Naive thymus-derived CD4-positive, alpha-beta T cell (primary cell): Measurements from ENCODE around the gene SIK2. TPM values are rescaled to one million over a fixed set of nuclear protein-coding genes. Genes with fewer than 3 reads are reported as not detected.

Experiments used
- ATAC-seq: fragments of 150-1000 bp; cut with Tn5 transposase; 2 replicates; pipeline ENCODE4 v1.10.0; 2021; ENCODE audit warnings: mild to moderate bottlenecking, moderate library complexity
- CTCF ChIA-PET: fragments of 350-600 bp; sonication (Branson Sonifier 250); formaldehyde crosslinking; loops from one replicate; lab custom pipeline; 2021; ENCODE audit warnings: antibody characterized with exemption; lab: Charles Lee
- POLR2A ChIA-PET: fragments of 350-600 bp; sonication (Branson Sonifier 250); formaldehyde crosslinking; loops from one replicate; lab custom pipeline; 2021; ENCODE audit warnings: antibody characterized with exemption, inconsistent platforms; lab: Charles Lee
- DNase-seq, 9 donors: peaks; one replicate each; pipeline versions ENCODE4 v3.0.0 to v3.0.0-alpha.2; 2020 to 2022; ENCODE audit warnings: mixed read lengths in 1 of 9
- H3K27ac ChIP-seq: one replicate; pipeline ENCODE4 v1.7.0; 2013; ENCODE audit warnings: mild to moderate bottlenecking, low read depth, low read length, moderate library complexity
- H3K27me3 ChIP-seq, 2 donors: one replicate each; pipeline ENCODE4 v1.7.0; 2013; ENCODE audit warnings: low read length in 2 of 2, mild to moderate bottlenecking in 2 of 2, moderate library complexity in 2 of 2; ENCODE audit not compliant: control insufficient read depth in 2 of 2, insufficient read depth in 2 of 2
- H3K36me3 ChIP-seq, 3 experiments: 1 replicate in 2 of 3; 2 replicates in 1 of 3; pipeline ENCODE4 v1.7.0; 2013; ENCODE audit warnings: low read length in 3 of 3, mild to moderate bottlenecking in 3 of 3, moderate library complexity in 1 of 3; ENCODE audit not compliant: insufficient read depth in 3 of 3, control insufficient read depth in 2 of 3
- H3K4me1 ChIP-seq, 2 donors: one replicate each; pipeline ENCODE4 v1.7.0; 2013; ENCODE audit warnings: low read length in 2 of 2, mild to moderate bottlenecking in 2 of 2, moderate library complexity in 1 of 2; ENCODE audit not compliant: control insufficient read depth in 2 of 2, insufficient read depth in 2 of 2
- H3K4me3 ChIP-seq: 2 replicates; pipeline ENCODE4 v1.7.0; 2013; ENCODE audit warnings: mild to moderate bottlenecking, low read length
- H3K9me3 ChIP-seq, 3 experiments: 1 replicate in 2 of 3; 2 replicates in 1 of 3; pipeline ENCODE4 v1.7.0; 2013; ENCODE audit warnings: low read length in 3 of 3; ENCODE audit not compliant: control insufficient read depth in 2 of 3
- H3K27ac Mint-ChIP-seq, 9 donors: one replicate each; pipeline ENCODE4 v1.8.0; 2020 to 2022; ENCODE audit warnings: mixed read lengths in 9 of 9, mild to moderate bottlenecking in 8 of 9, moderate library complexity in 5 of 9, inconsistent platforms in 2 of 9
- H3K27me3 Mint-ChIP-seq, 5 donors: one replicate each; pipeline ENCODE4 v1.8.0; 2021 to 2022; ENCODE audit warnings: mixed read lengths in 5 of 5, mild to moderate bottlenecking in 1 of 5
- H3K36me3 Mint-ChIP-seq, 5 donors: one replicate each; pipeline ENCODE4 v1.8.0; 2020 to 2022; ENCODE audit warnings: mixed read lengths in 5 of 5, mild to moderate bottlenecking in 3 of 5, inconsistent platforms in 1 of 5
- H3K4me1 Mint-ChIP-seq, 7 donors: one replicate each; pipeline ENCODE4 v1.8.0; 2020 to 2022; ENCODE audit warnings: mixed read lengths in 7 of 7, mild to moderate bottlenecking in 3 of 7, inconsistent platforms in 1 of 7
- H3K4me3 Mint-ChIP-seq, 10 donors: one replicate each; pipeline ENCODE4 v1.8.0; 2020 to 2022; ENCODE audit warnings: mild to moderate bottlenecking in 10 of 10, mixed read lengths in 10 of 10, moderate library complexity in 6 of 10, inconsistent platforms in 2 of 10
- H3K9me3 Mint-ChIP-seq, 11 donors: one replicate each; pipeline ENCODE4 v1.8.0; 2020 to 2022; ENCODE audit warnings: mixed read lengths in 11 of 11, mild to moderate bottlenecking in 4 of 11, inconsistent platforms in 1 of 11, moderate library complexity in 1 of 11
- intact Hi-C, 2 donors: fragments of 100-400 bp; cut with micrococcal nuclease; formaldehyde crosslinking; loops; one replicate each; pipeline ENCODE4 v1.15.1; 2023
- polyA plus RNA-seq, 2 donors: library from polyadenylated mRNA; unstranded; fragments of 300-500 nt; fragmentation: Illumina TruSeq; gene quantifications; one replicate each; pipeline ENCODE4 v1.2.3, GENCODE V29; 2021
- total RNA-seq, 6 experiments: library from RNA in 5 of 6; stranded (reverse) in 5 of 6; gene quantifications; 1 replicate in 5 of 6; 2 replicates in 1 of 6; pipeline ENCODE4 v1.2.3 and lab custom pipeline; 2021 to 2026

SIK2 gene
- total and polyA plus RNA-seq, 7 experiments from 2014 or later = 0.19 to 12.9 (median 9.4) TPM

DNA sequence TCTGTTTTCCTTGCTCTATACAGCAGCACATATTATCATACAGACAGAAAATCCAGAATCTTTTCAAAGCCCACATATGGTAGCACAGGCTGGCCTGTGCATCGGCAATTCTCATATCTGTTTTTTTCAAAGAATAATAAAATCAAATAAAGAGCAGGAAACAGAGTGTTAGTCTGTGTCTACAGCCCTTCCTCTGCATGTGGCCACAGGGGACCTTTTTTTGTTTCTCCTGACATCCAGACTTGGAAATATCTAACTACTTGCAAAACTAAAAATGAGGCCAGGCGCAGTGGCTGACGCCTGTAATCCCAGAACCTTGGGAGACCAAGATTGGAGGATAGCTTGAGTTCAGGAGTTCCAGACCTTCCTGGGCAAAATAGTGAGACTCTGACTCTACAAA, 41.4 kb upstream of the SIK2 start:
- Mint-ChIP-seq H3K9me3 (peaks cover 0 to 10% (median 6%) of the 10 kb centered on the region in 11 donors), H3K27me3 (peaks cover 0 to 6% (median 0%) of the 10 kb centered on the region in 5 donors)
- intact Hi-C loops = no loop called here

DNA sequence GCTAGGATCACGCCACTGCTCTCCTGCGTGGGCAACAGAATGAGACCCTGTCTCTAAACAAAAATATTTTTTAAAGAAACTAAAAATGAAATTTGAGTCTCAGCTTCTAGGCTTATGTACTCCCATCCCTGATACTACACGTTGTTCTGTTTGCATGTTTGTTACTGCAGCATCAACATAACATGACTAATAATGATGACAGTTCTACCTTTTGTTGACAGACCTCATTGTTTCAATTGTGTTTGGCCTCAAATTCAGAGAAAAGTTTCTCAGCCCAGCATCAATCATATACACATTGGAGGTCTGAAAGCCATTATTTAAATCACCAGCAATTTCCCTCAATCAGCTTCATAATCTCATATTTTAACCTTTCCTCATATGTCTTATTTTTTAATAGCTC, 40.9 kb upstream of the SIK2 start:
- CTCF ChIA-PET = interaction anchor here (0.7 to 1.9 kb wide), 4 partner anchors 11 to 401 kb away, joined by 3 to 7 read pairs (median 4); no protein-coding TSS in a partner anchor

More for the DNA sequence above, 41.4 kb upstream of the SIK2 start:
- no peak overlapping the region for H3K27ac Mint-ChIP-seq
- Histone ChIP-seq H3K4me3 (no peak overlapping the region), H3K27ac (no peak overlapping the region), H3K9me3 (peaks cover 0 to 5% (median 0%) of the 10 kb centered on the region in 3 experiments), H3K27me3 (no peaks in the 10 kb centered on the region), H3K36me3 (no peaks in the 10 kb centered on the region), H3K4me1 (no peaks in the 10 kb centered on the region)
- peaks cover 0 to 1% (median 0%) of the 10 kb centered on the region in 7 donors for H3K4me1 Mint-ChIP-seq
- peaks cover 0 to 9% (median 0%) of the 10 kb centered on the region in 5 donors for H3K36me3 Mint-ChIP-seq
- DNase-seq = no peak
- ChIA-PET CTCF (interaction anchor here (1.0 to 1.9 kb wide), 3 partner anchors 216 to 282 kb away, joined by 5 to 7 read pairs (median 6); no protein-coding TSS in a partner anchor), POLR2A (interaction anchor here (0.7 kb wide), 1 partner anchor 287 kb away, joined by 3 read pairs; no protein-coding TSS in a partner anchor)
- no peak overlapping the region for H3K4me3 Mint-ChIP-seq
- no peak for ATAC-seq

GRCh38 chr11:111561791-111562325, 40.4 kb upstream of the SIK2 start:
- intact Hi-C loops = no loop called here
- ChIA-PET CTCF (interaction anchor here (0.7 to 2.4 kb wide), 4 partner anchors 10 to 400 kb away, joined by 3 to 9 read pairs (median 5); no protein-coding TSS in a partner anchor), POLR2A (no interaction called here)
- Mint-ChIP-seq H3K27me3 (peaks cover 0 to 6% (median 0%) of the 10 kb centered on the region in 5 donors), H3K4me3 (no peak overlapping the region), H3K27ac (no peak overlapping the region), H3K4me1 (peaks cover 0 to 1% (median 0%) of the 10 kb centered on the region in 7 donors), H3K9me3 (peaks cover 0 to 2% (median 0%) of the 10 kb centered on the region in 11 donors), H3K36me3 (peaks cover 0 to 4% (median 0%) of the 10 kb centered on the region in 5 donors)
- Histone ChIP-seq H3K9me3 (no peaks in the 10 kb centered on the region), H3K27me3 (no peaks in the 10 kb centered on the region), H3K4me1 (no peaks in the 10 kb centered on the region), H3K36me3 (no peaks in the 10 kb centered on the region), H3K4me3 (no peak overlapping the region), H3K27ac (no peak overlapping the region)
- DNase-seq (no peak), ATAC-seq (no peak)

More for the DNA sequence above, 40.9 kb upstream of the SIK2 start:
- POLR2A ChIA-PET = interaction anchor here (0.7 kb wide), 1 partner anchor 287 kb away, joined by 3 read pairs; no protein-coding TSS in a partner anchor
- Mint-ChIP-seq H3K4me1 (peaks cover 0 to 1% (median 0%) of the 10 kb centered on the region in 7 donors), H3K4me3 (no peak overlapping the region), H3K27me3 (peaks cover 0 to 6% (median 0%) of the 10 kb centered on the region in 5 donors), H3K27ac (no peak overlapping the region), H3K36me3 (peaks cover 0 to 7% (median 0%) of the 10 kb centered on the region in 5 donors), H3K9me3 (peaks cover 0 to 7% (median 3%) of the 10 kb centered on the region in 11 donors)
- ATAC-seq = no peak
- H3K27me3 ChIP-seq = no peaks in the 10 kb centered on the region
- no peak for DNase-seq
- H3K36me3 ChIP-seq = no peaks in the 10 kb centered on the region
- H3K27ac ChIP-seq = no peak overlapping the region
- no peak overlapping the region for H3K4me3 ChIP-seq
- H3K4me1 ChIP-seq = no peaks in the 10 kb centered on the region
- intact Hi-C loops = no loop called here
- peaks cover 0 to 1% (median 0%) of the 10 kb centered on the region in 3 experiments for H3K9me3 ChIP-seq

GRCh38 chr11:111562692-111563389, 39.4 kb upstream of the SIK2 start:
- H3K9me3 ChIP-seq = no peaks in the 10 kb centered on the region
- H3K4me3 ChIP-seq = no peak overlapping the region
- intact Hi-C loops = no loop called here
- Mint-ChIP-seq H3K27me3 (peaks cover 0 to 3% (median 0%) of the 10 kb centered on the region in 5 donors), H3K36me3 (no peaks in the 10 kb centered on the region), H3K4me1 (peaks cover 0 to 1% (median 0%) of the 10 kb centered on the region in 7 donors), H3K9me3 (no peaks in the 10 kb centered on the region), H3K4me3 (no peak overlapping the region), H3K27ac (no peak overlapping the region)
- H3K36me3 ChIP-seq = no peaks in the 10 kb centered on the region
- ChIA-PET POLR2A (no interaction called here), CTCF (interaction anchor here (1.0 to 2.4 kb wide), 5 partner anchors 9 to 280 kb away, joined by 3 to 9 read pairs (median 4); no protein-coding TSS in a partner anchor)
- peak; percentile 36 for ATAC-seq
- H3K4me1 ChIP-seq = no peaks in the 10 kb centered on the region
- no peaks in the 10 kb centered on the region for H3K27me3 ChIP-seq
- no peak overlapping the region for H3K27ac ChIP-seq
- DNase-seq = no peak

GRCh38 chr11:111565114-111565720, 37.0 kb upstream of the SIK2 start:
- intact Hi-C loops = loop anchor here (1.0 kb wide), 5 partner anchors 21 to 276 kb away; partner anchors contain the start of gene SIK2 (in 1 of the 2)
- Mint-ChIP-seq H3K27me3 (peaks cover 0 to 3% (median 0%) of the 10 kb centered on the region in 5 donors), H3K4me1 (peaks cover 0 to 1% (median 0%) of the 10 kb centered on the region in 7 donors), H3K4me3 (no peak overlapping the region), H3K9me3 (no peaks in the 10 kb centered on the region), H3K36me3 (no peaks in the 10 kb centered on the region), H3K27ac (no peak overlapping the region)
- Histone ChIP-seq H3K36me3 (no peaks in the 10 kb centered on the region), H3K27me3 (no peaks in the 10 kb centered on the region), H3K27ac (no peak overlapping the region), H3K4me3 (no peak overlapping the region), H3K9me3 (no peaks in the 10 kb centered on the region), H3K4me1 (no peaks in the 10 kb centered on the region)
- ChIA-PET POLR2A (no interaction called here), CTCF (interaction anchor here (0.7 to 1.8 kb wide), 4 partner anchors 126 to 277 kb away, joined by 3 to 12 read pairs (median 6); no protein-coding TSS in a partner anchor)
- DNase-seq (peak; percentile 11 to 64 (median 54)), ATAC-seq (peak; percentile 60)

- no peak overlapping the region for H3K4me3 ChIP-seq
- CTCF ChIA-PET = interaction anchor here (0.6 to 1.8 kb wide), 7 partner anchors 16 to 280 kb away, joined by 3 to 12 read pairs (median 4); no protein-coding TSS in a partner anchor
- H3K4me1 ChIP-seq = no peaks in the 10 kb centered on the region
- intact Hi-C loops = no loop called here
- H3K27me3 ChIP-seq = no peaks in the 10 kb centered on the region
- no peaks in the 10 kb centered on the region for H3K36me3 ChIP-seq
- peak overlapping the region in 1 of 9 donors; percentile 10 for H3K27ac Mint-ChIP-seq
- H3K27me3 Mint-ChIP-seq = peaks cover 0 to 5% (median 0%) of the 10 kb centered on the region in 5 donors
- H3K27ac ChIP-seq = no peak overlapping the region
- H3K4me3 Mint-ChIP-seq = no peak overlapping the region
- no peaks in the 10 kb centered on the region for H3K9me3 Mint-ChIP-seq
- peaks cover 0 to 1% (median 0%) of the 10 kb centered on the region in 7 donors for H3K4me1 Mint-ChIP-seq
- no peak for DNase-seq
- H3K9me3 ChIP-seq = no peaks in the 10 kb centered on the region
- ATAC-seq = no peak
- H3K36me3 Mint-ChIP-seq = no peaks in the 10 kb centered on the region
- POLR2A ChIA-PET = no interaction called here
These were observed 35.9 kb upstream of the SIK2 start for GRCh38 chr11:111566324-111566723.
